ENCODE results near the gene TMEFF2. TPM values are rescaled to one million over a fixed set of nuclear protein-coding genes. Genes with fewer than 3 reads are reported as not detected.

The TMEFF2 gene
- polyA plus RNA-seq, 4 donors: 6.9 to 23.2 (median 14.5) TPM

DNA sequence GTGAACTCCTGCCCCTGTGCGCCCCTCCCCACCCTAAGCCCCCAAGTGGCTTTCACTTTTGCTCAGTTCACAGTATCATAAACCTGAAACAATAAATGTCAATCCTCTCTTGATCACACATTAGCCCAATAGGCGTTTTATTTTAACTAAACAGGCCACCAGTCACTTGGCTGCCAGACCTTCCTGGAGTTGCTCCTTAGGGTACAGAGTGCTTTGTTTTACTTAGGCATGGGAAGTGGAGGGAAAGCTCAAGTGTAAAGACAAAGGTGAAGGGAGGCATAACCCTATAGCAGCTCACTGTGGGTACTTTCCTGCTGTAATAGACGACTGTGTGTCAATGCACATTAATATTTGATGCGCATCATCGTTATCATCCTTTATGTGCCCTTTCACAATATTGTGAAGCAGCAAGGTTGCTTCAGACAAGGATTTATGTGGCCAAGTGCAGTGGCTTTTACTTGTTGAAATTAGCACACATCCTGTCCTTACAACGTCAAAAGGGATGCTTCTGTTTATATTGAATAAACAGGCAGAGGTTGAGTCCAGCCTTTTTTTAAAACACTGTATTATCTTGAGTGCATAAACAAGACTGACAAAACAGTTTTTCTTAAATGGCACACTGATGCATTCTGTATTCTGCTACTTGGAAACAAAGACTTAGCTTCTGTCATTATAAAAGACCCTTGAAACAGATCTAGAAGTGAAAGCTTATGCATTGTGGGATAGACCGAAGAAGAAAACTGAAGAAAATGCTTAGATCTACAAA is 168.5 kb downstream of the TMEFF2 start:
- DNase-seq (ENCODE audit: low read depth in 4 of 4, low spot score in 2 of 4): no peak

DNA sequence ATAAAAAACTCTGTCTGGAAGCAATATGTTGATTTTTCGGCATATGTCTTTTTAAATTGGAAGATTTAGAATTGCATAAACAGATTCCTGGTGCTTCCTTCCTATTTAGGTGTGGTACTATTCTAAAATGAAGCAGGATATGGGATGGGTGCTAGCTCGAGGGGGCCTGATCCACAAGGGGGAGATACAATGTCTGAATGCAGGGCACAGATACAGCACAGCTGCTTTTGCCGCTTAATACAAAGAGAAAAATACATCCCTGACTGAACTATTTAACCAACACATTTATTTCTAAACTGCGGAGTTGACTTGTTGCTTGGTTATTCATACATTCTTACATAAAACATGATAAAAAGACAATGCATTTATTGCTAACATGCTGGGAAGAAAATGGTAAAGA is 169.1 kb downstream of the TMEFF2 start:
- DNase-seq (ENCODE audit: low read depth in 4 of 4, low spot score in 2 of 4): no peak

DNA sequence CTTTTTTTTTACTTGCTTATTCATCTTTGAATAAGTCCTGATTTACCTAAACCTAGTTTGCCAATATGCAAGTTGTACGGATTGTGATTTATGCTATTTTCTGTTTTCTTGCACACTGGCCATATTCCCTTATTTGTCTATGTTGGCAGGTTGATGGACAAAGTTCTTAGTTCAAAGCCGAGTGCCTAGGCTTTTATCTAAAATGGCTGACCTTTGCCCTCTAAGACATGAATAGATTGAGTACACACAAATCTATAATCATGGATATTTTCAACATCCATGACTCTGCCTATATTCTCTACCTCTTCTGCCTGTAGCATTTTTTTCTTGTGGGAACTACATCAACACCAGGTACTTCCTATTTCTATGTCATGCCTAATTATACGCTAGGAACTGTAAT is 171.7 kb downstream of the TMEFF2 start:
- no peak for DNase-seq (ENCODE audit: low read depth in 4 of 4, low spot score in 2 of 4)

DNA sequence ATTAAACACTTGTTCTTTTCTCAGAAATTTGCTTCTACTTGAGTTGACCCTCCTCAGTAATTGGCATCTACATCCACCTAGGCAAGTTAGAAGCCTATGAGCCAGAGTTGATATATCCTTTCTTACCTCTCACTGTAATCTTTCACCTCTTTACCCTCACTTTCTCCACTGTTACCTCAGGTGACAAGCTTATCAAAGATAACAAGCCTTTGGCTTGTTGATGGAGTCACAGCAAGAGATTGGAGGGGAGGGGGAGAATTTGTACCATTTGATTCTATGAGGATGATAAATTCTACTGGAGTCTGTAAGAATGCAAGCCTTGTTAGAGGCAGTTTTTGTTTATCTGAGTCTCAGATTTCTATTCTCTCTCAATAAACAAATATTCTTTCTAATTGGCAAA is 176.9 kb downstream of the TMEFF2 start:
- no peak for DNase-seq (ENCODE audit: low read depth in 4 of 4, low spot score in 2 of 4)

DNA sequence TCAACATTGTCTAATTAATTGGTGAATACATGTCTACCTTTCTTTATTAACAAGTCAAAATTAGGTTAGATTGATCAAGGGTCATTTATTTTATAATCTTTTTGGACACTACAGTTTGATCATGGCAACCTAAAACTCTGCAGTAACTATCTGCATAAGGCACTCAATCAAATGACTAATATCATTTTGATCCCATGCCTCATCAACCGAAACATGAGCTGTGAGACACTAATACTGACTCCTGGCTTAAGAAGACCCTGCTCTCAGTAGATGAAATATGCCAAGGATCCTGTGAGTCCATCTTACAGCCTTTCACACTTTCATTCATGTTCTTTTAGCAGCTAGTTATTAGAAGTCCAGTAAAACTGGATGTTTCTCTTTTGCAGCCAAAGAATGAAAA is 178.5 kb downstream of the TMEFF2 start:
- no peak for DNase-seq (ENCODE audit: low read depth in 4 of 4, low spot score in 2 of 4)

DNA sequence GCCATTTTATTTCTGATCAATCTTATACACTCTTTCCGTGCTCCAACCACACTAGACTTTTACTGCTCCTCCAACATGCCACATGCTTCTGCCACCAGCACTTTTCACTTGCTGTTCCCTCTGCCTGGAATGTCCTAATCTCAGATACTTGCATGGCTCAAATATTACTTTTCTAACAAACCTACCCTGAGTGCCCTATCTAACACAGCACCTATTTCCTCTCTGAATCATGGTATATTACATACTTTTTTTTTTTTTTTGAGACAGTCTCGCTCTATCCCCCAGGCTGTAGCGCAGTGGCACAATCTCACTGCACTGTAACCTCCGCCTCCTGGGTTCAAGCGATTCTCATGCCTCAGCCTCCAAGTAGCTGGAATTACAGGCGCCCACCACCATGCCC is 181.5 kb downstream of the TMEFF2 start:
- DNase-seq (ENCODE audit: low read depth in 4 of 4, low spot score in 2 of 4): no peak

DNA sequence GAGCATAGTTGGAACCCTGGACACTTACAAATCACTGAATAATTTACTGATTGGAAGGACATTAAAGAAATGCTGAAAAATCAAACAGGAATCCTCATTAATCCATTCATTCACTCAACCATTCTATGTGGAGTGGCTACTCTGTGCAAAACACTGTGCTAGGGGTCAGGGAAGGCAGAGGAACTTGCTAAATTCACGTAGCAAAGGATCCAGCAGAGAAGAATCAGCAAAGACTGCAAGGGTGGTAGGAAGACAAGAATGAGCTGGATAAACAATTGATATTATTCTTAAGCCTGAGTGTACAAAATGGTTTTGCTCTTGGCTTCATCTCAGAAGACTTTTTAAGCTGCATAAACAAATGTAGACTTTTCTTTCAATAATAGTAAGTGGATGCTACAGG is 183.5 kb downstream of the TMEFF2 start:
- DNase-seq (ENCODE audit: low read depth in 4 of 4, low spot score in 2 of 4): no peak

DNA sequence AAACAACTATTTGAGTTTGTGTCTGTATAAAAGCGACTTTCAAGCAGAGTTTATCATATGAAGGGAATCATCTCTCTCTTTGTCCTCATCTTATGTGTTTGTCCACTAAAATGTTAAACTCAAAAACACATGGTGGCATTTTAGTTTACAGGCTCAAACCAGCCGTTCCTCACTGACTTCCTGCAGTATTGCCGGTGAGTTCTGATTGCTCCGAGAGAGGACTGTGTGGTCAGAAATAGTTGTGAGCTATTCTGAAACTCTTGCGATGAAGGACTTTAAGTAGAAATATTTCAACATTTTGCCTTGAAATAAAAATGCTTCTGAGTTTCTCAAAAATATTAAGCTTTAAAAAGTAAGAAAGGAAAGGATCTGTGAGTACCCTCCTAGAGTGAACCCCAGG is 184.7 kb downstream of the TMEFF2 start:
- DNase-seq (ENCODE audit: low read depth in 4 of 4, low spot score in 2 of 4): no peak

DNA sequence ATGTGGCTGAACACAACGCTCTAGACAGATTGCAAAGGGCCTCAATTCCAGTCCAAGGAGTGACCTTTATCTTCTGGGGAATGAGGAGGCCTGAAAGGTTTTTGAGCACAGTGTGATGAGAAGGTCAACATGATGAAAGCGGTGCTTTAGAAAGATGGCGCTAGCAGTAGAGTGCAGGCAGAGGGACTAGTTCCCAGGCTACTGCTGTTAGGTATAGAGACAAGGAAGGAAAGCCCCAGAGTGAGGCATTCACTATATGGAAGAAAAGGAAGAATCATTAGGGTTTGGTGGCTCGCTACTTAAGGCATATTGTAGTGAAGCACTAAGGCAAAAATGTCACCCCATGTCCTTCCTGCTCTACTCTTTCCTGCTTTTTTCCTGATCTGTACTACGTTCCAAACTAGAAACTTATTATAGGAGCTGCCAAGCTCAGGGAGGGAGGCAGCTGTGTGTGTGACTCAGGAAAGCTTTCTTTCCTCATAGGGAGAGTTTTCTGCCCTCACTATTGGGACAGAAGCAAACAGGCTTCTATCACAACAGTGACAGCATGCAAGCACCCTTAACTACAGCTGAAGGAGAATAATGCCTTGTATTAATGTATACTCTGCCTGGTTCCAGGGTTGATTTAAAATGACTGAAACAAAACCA is 187.0 kb downstream of the TMEFF2 start:
- DNase-seq (ENCODE audit: low read depth in 4 of 4, low spot score in 2 of 4): no peak

DNA sequence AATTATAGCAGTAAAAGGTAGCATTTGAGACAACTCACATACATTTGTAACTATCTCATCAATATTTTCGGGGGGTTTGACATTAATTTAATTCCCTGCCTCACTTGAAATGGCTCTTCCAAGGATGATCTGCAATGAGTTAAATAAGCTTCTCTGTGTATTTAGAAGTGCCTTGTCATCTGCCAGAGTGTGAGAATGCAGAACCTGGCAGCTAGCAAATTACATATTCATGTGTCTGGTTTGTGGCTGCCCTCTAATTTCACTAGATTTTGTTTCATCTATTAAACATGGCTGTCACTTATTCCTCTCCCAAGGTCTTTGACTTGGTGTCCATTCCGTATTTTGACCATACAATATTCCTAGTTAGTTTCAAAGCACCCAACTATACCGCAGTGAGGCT is 189.5 kb downstream of the TMEFF2 start:
- DNase-seq (ENCODE audit: low read depth in 4 of 4, low spot score in 2 of 4): no peak

DNA sequence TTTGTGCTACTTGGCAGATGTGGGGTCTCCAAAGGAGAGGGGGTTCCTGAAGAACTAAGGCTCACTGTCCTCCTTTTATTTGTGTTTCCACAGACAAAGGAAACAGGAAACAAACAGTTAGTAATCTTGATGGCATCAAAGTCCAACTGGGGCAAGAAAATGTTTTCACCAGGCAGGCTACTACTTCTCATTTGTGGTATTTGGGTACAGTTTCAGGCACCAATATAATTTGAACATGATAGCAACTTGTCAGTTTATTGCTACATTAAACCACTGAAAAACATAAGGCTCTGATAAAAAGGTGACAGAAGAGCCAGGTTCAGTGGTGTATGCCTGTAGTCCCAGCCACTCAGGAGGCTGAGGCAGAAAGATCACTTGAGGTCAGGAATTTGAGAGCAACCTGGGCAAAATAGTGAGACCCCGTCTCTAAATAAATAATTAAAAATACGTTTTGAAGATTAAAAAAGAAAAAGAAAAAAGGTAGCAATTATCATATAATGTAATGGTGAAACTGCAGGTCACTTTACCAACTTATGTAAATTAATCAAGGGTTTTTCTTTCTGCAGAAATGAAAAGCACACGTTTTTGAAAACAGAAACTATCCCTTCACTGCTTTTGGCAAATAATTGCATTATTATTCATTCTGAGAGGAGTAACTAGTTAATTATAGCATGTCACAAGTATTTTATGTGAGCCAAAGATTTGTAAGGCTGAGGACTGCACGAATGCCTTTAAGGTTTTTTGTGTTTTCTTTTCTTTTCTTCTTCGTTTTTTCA is 190.4 kb downstream of the TMEFF2 start:
- no peak for DNase-seq (ENCODE audit: low read depth in 4 of 4, low spot score in 2 of 4)

DNA sequence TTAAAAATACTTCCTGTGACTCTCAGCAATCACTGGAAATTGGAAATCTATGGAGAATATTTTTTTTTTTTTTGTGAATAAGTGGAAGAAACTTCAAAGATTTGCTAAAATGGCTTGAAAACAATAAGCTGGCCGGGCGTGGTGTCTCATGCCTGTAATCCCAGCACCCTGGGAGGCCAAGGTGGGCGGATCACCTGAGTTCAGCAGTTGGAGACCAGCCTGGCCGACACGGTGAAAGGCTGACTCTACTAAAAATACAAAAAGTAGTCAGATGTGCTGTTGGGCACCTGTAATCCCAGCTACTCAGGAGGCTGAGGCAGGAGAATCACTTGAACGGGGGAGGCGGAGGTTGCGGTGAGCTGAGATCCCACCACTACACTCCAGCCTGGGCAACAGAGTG is 192.3 kb downstream of the TMEFF2 start:
- no peak for DNase-seq (ENCODE audit: low read depth in 4 of 4, low spot score in 2 of 4)

DNA sequence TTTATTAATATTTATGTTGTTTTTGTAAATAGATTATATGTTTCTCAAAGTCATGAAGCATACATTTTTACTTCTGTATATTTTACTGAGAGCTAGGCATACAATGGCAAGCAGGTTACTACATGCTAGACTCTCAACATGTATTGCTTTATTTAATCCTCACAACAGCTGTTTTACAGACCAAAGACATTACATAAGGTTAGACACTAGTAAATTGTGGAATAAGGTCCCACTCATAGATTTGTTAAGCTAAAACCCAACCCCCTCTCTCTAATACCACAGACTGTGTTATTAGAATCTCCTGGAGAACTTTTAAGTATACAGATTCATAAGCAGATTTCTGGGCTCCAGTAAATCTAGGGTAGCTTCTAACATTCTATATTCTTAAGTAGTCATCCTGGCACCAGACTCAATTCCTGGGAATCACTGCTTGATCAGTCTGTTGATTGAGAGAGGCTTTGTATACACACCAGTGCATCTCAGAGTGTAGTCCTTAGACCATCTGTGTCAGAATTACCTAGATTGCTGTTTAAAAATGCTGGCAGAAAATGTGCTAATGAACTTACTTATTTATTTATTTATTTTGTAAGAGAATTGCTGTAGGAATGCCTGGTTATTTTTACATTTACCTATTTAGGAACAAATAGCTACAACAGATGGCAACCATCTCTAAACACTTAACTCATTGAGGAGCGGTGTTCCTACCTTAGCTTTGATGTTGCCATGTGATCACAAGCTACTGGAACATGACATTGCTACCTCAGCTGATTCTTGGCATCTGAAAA is 194.3 kb downstream of the TMEFF2 start:
- DNase-seq (ENCODE audit: low read depth in 4 of 4, low spot score in 2 of 4): no peak

DNA sequence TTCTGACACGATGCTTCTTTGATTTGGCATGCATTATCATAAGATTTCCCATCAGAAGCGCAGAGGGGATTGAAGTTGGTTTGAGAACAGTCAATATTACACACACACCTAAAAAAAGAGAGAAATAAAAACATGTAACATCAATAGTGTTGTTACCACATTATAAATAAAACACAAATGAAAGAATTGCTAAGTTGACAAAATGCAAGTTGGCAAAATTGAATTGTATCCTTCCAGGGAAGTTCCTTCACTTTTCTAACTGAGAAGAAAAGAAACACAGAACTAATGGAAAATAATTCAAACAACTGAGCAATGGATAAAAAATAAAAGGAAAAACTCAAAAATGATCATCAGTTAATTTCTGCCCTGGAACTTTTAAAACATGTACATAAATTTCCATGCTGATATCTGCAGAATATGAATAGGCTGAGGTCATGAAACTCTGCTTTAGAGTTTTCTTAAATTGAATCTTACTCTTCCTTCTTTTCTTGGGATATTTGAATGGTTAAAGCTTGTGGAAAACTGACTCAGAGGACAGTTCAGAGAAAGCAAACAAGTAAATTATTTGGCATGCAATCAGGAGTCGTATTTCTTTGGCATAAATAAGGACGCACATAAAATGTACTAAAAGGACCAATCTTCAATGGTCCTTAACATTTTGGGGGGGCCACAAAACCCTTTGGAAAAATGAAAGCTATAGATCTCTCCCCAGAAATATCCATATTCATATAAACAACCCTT is 195.5 kb downstream of the TMEFF2 start:
- DNase-seq (ENCODE audit: low read depth in 4 of 4, low spot score in 2 of 4): no peak

DNA sequence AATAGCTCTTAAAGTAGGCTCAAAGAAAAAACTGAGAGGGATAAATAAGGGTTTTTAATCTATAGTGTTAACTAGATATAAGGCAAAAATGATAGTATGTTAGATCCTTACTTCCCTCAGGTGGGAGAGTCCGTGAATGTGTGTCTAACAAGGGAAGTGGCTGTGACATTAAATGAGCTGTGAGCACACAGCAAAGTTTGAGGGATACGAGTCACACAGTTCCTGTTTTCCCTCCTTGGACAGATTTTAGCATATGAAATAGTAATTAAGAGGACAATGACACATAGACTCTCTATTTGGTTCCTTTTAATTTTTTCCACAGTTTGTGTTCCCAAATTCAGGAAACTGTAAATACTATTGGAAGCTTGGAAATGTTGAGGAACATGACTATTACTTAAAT is 199.4 kb downstream of the TMEFF2 start:
- no peak for DNase-seq (ENCODE audit: low read depth in 4 of 4, low spot score in 2 of 4)

DNA sequence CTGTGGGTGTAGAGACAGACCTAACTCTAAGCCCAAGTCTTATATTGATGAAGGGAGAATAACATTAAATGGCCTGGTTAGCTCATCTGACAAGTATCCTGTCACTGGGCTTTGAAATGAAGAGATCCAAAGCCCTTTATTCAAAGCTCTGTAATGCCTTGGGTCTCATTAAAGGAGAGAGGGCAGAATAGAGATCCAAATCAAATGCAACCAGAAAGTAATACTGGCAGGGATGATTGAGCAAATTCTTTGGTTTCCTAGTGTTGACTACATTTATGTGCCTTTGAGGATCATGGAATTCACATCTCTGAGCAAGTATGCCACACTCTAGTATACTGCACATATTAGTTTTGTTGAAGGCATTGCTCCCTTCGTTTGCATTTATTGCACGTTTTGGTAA is 200.0 kb downstream of the TMEFF2 start:
- DNase-seq (ENCODE audit: low read depth in 4 of 4, low spot score in 2 of 4): no peak

DNA sequence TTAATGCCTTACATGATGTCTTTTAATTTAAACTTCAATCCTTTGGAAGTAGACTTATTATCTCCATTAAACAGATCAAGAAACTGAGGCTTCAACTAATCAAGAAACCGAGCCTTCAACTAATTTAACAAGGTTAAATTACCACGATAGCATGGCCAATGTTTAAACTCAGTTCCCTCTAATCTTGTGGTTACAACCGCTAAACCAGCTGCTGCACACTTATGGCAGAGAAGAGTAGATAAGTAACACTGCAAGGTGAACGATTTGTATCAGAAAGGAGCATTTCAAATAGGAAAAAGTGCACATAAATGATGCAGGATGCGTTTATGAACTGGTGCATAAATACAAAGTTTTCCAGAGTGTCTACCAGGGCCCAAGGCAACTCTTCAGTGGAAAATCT is 203.3 kb downstream of the TMEFF2 start:
- DNase-seq (ENCODE audit: low read depth in 4 of 4, low spot score in 2 of 4): no peak

DNA sequence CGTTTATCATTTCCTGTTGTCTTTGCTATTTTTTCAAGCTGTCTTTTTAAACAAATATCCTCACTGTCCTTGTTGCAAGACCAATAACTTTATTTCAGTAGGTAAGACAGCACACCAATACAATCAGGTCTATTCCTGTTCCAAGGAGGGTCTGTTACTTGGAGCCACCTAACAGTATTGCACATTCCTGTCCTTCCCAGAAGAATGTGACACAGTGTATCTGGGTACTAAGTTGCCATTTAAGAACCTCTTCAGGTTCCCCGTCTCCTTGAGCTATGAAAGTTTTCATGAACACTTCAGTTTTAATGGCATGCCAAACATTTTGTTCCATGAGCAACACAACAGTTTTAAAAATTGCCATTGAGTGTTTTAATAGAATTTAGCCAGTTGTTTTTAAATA is 209.0 kb downstream of the TMEFF2 start:
- DNase-seq (ENCODE audit: low read depth in 4 of 4, low spot score in 2 of 4): no peak

DNA sequence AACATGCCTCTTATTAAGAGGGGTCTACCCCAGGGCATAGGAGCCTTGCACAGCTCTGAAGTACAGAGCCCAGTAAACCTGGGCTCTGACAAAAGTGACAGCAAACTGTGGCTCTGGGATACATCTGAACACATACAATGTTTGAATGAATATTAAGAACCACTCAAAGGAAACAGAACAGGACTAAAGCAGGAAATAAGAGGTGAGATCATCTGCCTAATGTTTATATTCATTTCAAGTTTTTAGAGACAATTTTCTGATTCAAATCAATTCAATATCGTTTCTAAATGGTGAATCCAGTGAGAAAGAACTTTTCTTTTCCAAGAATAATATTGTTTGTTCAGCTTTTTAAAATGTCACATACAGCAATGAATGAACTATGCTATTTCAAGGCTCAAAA is 211.1 kb downstream of the TMEFF2 start:
- DNase-seq (ENCODE audit: low read depth in 4 of 4, low spot score in 2 of 4): no peak

DNA sequence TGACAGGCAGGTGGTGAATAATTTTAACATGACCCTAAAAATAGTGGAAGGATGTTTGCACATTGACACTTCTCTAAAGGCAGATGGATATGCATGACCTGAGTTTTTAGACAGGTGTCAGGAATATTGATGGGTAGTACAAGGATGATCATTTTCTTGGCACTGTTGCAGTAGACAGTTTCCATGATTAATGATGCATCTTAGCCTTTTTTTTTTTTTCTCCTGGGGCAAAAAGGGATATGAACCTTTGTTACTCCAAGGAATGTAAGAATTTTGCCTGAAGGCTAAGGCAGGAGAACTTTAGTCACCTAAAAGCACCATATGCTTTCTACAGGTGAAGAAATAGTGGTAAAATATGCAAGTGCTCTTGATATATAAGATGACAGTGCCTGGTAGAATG is 211.5 kb downstream of the TMEFF2 start:
- DNase-seq (ENCODE audit: low read depth in 4 of 4, low spot score in 2 of 4): no peak

Data from left renal cortex interstitium (tissue), 4 donors.